HT1080 (cell line): ENCODE data around the gene XRCC1. TPM values are rescaled to one million over a fixed set of nuclear protein-coding genes. Genes with fewer than 3 reads are reported as not detected.
"Not testable (repeated sequence)": the region's sequence is repeated elsewhere in the genome, so short reads cannot be mapped to it uniquely, and the experiment has no call there.

ENCODE experiments used
- DNase-seq: peaks from one replicate; pipeline ENCODE4 v3.0.0-alpha.2; 2015; ENCODE audit warnings: low read depth
- total RNA-seq: library from RNA; depleted of rRNA; stranded (reverse); fragments of >200 nt; shearing (Covaris generic); gene quantifications from 2 replicates; pipeline ENCODE4 v1.2.3, GENCODE V29; 2014

The XRCC1 gene
- total RNA-seq, 1 experiment from 2014 or later = 32.5 TPM

DNA sequence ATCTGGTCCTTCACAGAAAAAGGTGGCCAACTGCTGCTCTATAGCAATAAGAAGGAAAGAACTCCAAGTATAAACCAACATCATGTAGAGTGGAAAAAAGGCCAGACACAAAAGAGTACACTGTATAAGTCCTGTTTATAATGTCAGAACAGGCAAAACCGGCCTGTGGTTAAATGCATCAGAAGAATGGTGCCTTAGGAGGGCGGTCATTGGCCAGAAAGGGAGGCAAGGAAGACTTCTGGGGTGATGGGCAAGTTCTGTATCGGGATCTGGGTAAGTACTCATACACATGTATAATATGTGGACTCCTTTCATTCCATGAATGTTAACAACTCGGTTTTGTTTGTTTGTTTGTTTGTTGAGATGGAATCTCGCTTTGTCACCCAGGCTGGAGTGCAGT, 52.4 kb downstream of the XRCC1 start:
- DNase-seq = no peak

DNA sequence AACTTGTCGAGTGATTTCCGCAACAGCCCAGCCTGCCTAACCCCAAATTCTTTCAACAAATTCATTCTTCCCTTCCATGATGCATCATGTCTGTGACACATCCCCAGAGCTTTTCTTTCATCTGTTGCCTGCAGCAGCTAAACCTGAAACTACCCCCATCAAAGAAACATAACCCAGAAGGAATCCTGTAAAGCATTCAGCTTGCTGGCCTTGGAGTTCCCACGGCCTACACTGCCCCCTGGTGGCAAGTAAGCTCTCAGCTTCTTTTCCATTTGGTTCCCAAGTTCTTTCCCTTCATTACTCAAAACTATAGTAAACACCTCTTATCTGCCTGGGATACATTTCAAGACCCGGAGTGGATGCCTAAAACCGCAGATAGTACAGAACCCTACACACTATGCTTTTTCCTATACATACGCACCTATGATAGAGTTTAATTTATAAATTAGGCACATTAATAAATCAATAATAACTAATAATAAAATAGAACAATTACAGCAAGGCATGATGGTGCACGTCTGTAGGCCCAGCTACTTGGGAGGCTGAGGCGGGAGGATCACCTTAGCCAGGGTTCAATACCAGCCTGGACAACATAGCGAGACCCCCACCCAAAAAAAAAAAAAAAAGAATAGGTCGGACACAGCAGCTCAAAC, 55.8 kb downstream of the XRCC1 start:
- peak; percentile 78 for DNase-seq

- no peak for DNase-seq
Observed at GRCh38 chr19:43518051-43518450, 57.3 kb downstream of the XRCC1 start.

- DNase-seq = not testable (repeated sequence)
Observed at GRCh38 chr19:43512399-43512798, 62.9 kb downstream of the XRCC1 start.

DNA sequence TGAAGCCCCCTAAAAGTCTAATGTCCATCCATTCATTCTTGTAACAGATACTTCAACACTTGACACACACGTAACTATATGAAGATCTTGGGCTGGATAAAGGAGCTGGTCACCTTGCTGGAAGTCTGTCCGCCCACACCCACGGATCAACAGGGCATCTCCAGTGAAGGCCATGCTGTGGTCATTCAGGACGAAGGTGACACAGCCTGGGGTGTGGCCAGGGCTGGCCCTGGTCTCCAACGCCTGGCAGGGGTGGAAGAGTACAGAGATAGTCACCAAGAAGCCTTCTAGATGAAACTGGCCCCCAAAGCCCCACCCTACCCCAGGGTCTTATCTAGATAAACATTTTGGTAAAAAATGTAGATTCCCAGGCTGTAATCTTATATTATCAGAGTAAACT, 64.0 kb downstream of the XRCC1 start:
- DNase-seq = no peak

DNA sequence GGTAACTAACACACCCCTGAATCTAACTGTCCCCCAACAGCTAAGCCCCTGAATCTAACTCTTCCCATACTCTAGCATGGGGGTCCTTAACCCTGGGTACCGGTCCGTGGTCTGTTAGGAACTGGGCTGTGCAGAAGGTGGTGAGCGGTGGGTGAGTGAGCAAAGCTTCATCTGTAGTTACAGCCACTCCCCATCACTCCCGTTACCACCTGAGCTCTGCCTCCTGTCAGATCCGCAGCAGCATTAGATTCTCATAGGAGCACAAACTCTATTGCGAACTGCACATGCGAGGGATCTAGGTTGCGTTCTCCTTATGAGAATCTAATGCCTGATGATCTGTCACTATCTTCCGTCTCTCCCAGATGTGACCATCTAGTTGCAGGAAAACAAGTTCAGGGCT, 64.6 kb downstream of the XRCC1 start:
- no peak for DNase-seq

DNA sequence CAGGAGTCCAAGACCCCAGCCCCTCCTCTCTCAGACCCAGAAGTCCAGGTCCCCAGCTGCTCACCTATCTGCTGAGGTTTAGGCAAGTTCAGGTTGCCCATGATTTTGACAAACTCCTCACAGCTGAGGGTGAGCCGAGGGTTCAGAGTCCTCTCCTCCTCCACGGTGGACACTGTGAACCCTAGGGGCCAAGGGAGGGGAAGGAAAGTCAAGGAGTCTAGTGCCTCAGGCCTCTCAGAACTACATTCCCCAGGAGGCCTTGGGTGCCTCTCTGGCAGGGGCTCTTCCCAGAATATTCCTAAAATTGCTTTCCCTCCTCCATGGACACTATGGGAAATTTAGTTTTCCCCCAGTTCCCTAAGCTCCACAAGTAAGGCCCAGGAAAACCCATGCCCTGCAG, 67.4 kb downstream of the XRCC1 start:
- DNase-seq = no peak

- no peak for DNase-seq
Observed at GRCh38 chr19:43506629-43507028, 68.7 kb downstream of the XRCC1 start.

DNA sequence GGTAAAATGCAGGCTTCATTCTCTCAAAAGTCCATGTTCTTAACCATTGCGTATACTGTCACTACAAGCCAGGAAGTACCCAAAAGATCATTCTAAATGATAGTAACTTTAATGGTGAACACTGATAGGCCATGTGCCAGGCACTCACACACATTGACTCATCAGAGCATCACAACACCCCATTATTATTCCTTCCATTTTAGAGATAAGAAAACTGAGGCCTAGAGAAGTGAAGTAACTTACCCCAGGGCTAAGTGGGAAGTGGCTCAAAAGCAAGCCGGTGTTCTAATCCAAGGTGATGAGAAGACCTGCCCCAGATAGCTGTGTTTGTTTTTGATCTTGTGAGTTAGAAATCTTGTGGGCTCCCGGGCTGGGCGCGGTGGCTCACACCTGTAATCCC, 69.4 kb downstream of the XRCC1 start:
- no peak for DNase-seq

DNA sequence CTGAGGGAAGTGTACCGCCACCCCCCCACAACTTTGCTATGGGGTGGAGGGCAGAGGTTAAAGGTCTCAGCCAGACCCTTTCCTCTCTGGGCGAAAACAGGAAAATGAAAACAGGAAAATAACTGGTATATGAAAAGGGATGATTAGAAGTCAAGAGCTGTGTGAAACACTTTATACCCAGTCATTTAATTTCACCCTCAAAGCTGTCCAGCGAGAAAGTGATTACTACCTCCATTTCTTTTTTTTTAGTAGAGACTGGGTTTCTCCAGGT, 70.2 kb downstream of the XRCC1 start:
- no peak for DNase-seq

DNA sequence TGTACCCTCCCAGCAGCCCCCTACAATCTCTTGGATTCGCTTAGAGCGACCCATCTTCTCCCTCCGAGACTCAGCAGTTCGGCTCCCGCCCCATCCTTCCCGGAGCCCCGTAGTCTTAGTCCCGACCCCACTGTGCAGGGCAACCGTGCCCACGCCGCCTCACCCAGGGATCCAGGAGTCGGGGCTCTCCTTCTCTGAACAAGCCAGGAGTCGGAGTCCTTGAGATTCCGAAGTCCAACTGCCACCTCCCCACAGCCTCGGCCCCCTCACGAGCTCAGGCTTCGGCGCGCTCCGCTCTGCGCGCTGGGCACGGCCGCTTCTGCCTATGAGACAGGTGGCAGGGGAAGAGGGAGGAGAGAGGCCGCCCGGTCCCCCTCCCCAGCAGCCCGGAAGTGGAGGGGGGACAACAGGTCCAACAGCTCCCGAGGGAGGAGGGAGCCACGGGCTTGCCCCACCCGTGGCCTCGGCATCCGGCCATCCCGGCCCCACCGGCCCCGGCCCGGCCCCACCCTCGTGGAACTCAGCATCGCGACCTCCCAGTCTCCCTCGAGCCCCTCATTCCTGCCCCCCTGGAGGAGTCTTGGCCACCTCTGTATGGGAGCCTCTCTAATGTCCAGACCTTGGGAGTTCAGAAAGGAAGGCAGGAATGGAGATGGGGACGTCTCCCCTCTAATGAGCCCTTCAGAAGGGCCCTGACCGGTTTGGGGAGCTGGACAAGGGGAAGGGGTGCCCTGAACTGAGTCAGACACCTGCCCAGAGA, 70.7 kb downstream of the XRCC1 start, which contains the start of gene PHLDB3:
PHLDB3 (minus strand) TSS at position 321 of the 760 bp plus-strand sequence. CDS start 628 bp downstream, outside the sequence.
- DNase-seq = no peak

DNA sequence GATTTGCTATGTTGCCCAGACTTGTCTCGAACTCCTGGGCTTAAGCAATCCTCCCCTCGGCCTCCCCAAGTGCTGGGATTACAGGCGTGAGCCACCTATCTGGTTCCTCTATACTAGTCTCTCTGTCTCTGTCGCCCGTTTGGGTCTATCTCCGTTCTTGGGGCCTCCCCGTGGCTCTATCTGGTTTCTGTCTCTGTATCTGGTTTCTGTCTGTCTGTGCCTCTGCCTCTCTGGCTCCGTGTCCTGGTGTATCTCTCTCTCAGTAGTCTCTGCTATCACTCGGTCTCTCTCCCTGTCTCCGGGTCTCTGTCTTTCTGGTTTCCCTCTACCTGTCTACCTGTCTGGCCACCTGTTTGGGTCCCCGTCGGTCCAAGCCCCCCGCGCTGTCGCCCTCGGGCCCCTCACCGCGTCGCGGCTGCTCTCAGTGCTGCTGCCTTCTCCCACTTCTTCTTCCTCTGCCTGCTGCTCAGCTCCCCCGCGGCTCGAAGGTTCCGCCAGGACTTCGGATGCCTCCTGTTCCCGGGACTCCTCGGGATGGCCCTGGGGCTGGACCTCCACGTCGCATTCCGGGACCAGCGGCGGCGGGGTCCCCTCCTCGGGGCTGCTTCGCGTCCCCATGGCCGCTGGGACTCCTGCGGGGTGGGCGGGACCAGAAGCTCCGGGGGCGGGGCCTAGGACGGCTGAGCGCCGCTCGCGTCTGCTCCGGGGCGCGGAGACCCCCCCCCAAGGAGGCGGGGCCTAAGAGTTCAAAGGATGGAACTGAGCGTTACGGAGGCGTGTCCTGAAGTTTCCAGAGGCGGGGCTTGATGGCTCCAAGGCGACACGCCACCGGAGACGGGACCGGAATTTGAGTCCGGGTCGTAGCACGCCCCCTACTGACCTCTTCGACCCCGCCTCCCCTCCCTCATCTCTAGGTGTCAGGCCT, 71.6 kb downstream of the XRCC1 start:
- peak; percentile 79 for DNase-seq

DNA sequence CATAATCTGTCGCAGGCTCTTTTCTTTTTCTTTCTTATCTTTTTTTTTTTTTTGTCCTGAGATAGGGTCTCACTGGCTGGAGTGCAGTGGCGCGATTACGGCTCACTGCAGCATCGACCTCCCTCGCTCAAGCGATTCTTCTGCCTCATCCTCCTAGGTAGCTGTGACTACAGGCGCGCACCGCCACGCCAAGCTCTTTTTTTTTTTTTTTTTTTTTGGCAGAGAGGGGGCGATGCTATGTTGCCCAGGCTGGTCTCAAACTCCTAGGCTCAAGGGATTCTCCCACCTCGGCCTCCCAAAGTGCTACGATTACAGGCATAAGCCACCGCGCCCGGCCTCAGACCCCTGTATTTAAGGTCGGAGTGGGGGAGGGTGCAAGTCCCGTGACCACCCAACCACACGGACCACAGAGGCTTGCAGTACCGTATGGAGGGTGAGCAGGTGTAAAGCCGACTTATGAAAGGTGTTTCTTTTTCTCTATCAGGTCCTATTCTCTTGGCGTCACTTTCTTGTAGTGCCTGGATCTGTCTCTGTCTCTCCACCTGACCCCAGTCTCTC, 72.8 kb downstream of the XRCC1 start:
- DNase-seq = no peak

GRCh38 chr19:43501661-43502418, 73.5 kb downstream of the XRCC1 start:
- no peak for DNase-seq

- DNase-seq = no peak
Observed at GRCh38 chr19:43499042-43499441, 76.3 kb downstream of the XRCC1 start.

- DNase-seq = no peak
Observed at GRCh38 chr19:43498233-43498842, 77.0 kb downstream of the XRCC1 start.

DNA sequence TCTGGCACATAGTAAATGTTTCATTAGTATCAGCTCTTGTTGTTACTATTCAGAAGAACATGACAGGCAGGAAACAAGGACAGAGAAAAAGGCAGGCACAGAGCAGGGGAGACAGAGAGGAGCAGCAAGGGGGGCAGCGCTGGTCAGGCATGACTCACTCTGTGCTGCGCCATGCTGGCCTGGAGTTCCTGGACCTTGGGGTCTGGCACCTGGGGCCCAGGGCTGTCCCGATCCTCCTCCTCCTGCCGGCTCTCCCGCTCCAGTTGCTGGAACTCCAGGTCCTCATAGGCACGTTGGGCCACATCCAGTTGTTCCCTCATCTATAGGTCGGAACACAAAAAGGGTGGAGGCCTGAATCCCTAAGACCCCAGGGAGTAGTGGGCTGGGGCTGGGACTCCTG, 78.4 kb downstream of the XRCC1 start:
- no peak for DNase-seq

- no peak for DNase-seq
Observed at GRCh38 chr19:43495082-43495481, 80.2 kb downstream of the XRCC1 start.
